Measurements from ENCODE around the gene MFSD6. TPM values are rescaled to one million over a fixed set of nuclear protein-coding genes. Genes with fewer than 3 reads are reported as not detected.
"Not testable (repeated sequence)": the region's sequence is repeated elsewhere in the genome, so short reads cannot be mapped to it uniquely, and the experiment has no call there.

Gene MFSD6
- total RNA-seq, 4 donors from 2014 or later: 81.2 to 157 (median 133) TPM

DNA sequence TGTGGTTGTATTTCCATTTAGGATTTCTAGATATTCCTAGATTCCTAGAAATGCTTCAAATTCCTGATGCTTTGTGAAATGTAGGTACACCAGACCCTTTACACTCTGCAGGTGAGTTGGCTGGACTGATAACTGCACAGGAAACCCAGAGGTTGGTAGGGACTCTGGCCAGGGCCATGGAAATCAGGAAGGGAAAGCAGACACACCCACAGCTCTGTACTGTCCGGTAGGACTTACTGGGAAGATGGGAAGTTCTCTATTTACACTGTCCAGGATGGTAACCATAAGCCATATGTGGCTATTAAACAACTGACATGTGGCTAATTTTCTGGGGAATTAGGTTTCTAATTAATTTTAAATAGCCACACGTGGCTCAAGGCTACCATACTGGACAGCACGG, 94.9 kb downstream of the MFSD6 start:
- DNase-seq: no peak
- WGBS, 2 donors: 83 to 95% methylated on average over 2 to 3 of the region's 3 CpGs
- TF ChIP-seq POLR2A (IDR thresholded peaks at IDR 0.05): no peak
- TF ChIP-seq, protein P1, sequence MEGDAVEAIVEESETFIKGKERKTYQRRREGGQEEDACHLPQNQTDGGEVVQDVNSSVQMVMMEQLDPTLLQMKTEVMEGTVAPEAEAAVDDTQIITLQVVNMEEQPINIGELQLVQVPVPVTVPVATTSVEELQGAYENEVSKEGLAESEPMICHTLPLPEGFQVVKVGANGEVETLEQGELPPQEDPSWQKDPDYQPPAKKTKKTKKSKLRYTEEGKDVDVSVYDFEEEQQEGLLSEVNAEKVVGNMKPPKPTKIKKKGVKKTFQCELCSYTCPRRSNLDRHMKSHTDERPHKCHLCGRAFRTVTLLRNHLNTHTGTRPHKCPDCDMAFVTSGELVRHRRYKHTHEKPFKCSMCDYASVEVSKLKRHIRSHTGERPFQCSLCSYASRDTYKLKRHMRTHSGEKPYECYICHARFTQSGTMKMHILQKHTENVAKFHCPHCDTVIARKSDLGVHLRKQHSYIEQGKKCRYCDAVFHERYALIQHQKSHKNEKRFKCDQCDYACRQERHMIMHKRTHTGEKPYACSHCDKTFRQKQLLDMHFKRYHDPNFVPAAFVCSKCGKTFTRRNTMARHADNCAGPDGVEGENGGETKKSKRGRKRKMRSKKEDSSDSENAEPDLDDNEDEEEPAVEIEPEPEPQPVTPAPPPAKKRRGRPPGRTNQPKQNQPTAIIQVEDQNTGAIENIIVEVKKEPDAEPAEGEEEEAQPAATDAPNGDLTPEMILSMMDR (IDR thresholded peaks at IDR 0.05): no peak
- Histone ChIP-seq H3K36me3 (peaks cover 0 to 87% (median 5%) of the 10 kb centered on the region in 3 donors), H3K27me3 (no peaks in the 10 kb centered on the region), H3K9me3 (no peaks in the 10 kb centered on the region), H3K27ac (peak overlapping the region in 1 of 4 donors; percentile 10), H3K4me3 (no peak overlapping the region), H3K4me1 (peaks cover 0 to 15% (median 0%) of the 10 kb centered on the region in 3 donors)
- intact Hi-C loops (cut with DNase I): no loop called here

DNA sequence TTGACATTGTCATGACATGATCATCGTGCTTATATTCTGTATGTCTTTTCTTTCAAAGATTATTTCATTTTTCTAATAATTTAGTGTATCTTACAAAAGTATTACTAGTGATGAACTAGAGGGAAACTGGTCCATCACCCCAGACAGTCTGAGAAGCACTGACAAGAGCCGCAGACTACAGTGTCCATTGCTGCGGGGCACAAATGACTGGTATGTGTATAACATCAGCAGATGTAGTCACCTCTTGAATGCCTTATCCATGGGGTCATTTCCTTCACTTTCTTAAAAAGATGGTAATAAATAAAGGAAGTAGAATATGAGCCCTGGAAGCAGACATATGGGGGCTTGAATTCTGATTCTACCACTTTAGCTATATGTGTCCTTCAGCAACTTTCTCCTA, 96.8 kb downstream of the MFSD6 start:
- no peak overlapping the region for H3K27ac ChIP-seq
- no peak for DNase-seq
- H3K27me3 ChIP-seq: no peaks in the 10 kb centered on the region
- H3K9me3 ChIP-seq: no peaks in the 10 kb centered on the region
- H3K4me3 ChIP-seq: no peak overlapping the region
- TF ChIP-seq, protein P1 (IDR thresholded peaks at IDR 0.05): no peak
- TF ChIP-seq POLR2A (IDR thresholded peaks at IDR 0.05): no peak
- peaks cover 0 to 87% (median 5%) of the 10 kb centered on the region in 3 donors for H3K36me3 ChIP-seq
- intact Hi-C loops (cut with DNase I): no loop called here
- H3K4me1 ChIP-seq: peaks cover 0 to 15% (median 0%) of the 10 kb centered on the region in 3 donors
- WGBS, 2 donors: 94 to 96% methylated on average over 3 of the region's 3 CpGs

DNA sequence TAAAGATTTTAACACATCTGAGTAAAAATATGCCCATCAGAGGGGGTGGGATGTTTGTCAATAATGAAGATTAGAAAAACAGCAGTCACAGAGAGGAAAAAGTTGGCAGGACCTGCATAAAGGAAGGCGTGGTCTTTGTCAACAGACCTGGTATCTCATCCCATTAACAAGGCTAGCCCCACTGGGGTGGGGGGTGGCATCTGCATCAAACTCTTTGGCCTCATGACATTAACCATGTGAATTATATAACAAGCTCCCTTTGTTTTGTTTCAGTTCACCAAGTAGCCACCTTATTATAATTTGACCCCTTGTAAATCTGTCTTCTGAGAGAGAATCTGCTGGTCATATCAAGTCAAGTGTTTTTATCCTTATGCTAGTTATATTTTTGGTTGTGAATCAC, 97.5 kb downstream of the MFSD6 start:
- Histone ChIP-seq H3K9me3 (no peaks in the 10 kb centered on the region), H3K4me3 (no peak overlapping the region), H3K36me3 (peaks cover 0 to 79% (median 5%) of the 10 kb centered on the region in 3 donors), H3K27ac (no peak overlapping the region), H3K4me1 (peaks cover 0 to 15% (median 0%) of the 10 kb centered on the region in 3 donors), H3K27me3 (no peaks in the 10 kb centered on the region)
- no peak for DNase-seq
- WGBS, 2 donors: 78 to 88% methylated on average over 1 of the region's 1 CpG
- TF ChIP-seq, protein P1 (IDR thresholded peaks at IDR 0.05): no peak
- TF ChIP-seq POLR2A (IDR thresholded peaks at IDR 0.05): no peak
- intact Hi-C loops (cut with DNase I): no loop called here

DNA sequence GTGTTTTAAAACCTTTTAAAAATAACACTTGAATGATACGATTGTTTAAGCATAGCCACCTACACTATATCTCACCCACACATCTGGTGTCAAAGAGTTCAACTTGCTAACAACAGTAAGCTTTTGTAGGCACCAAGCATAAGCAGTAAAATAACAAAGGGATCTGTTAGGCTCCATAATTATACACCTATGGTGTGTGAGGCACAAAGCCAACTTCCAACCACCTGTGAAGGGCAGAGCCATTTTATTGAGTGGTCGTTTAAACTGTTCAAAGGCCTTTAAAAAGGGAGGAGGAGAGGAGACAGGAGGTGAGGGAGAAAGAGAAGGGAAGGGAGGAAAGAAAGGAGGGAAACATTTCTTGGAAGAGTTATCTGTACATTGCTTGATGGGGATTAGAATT, 98.5 kb downstream of the MFSD6 start:
- H3K27me3 ChIP-seq: no peaks in the 10 kb centered on the region
- H3K9me3 ChIP-seq: no peaks in the 10 kb centered on the region
- H3K27ac ChIP-seq: peak overlapping the region in 2 of 4 donors; percentile 1 to 32
- DNase-seq: no peak
- intact Hi-C loops (cut with DNase I): no loop called here
- peaks cover 0 to 10% (median 0%) of the 10 kb centered on the region in 3 donors for H3K4me1 ChIP-seq
- H3K4me3 ChIP-seq: no peak overlapping the region
- 46 to 49% methylated on average over 2 of the region's 2 CpGs for WGBS, 2 donors
- H3K36me3 ChIP-seq: peaks cover 0 to 71% (median 5%) of the 10 kb centered on the region in 3 donors
- TF ChIP-seq, protein P1 (IDR thresholded peaks at IDR 0.05): no peak

DNA sequence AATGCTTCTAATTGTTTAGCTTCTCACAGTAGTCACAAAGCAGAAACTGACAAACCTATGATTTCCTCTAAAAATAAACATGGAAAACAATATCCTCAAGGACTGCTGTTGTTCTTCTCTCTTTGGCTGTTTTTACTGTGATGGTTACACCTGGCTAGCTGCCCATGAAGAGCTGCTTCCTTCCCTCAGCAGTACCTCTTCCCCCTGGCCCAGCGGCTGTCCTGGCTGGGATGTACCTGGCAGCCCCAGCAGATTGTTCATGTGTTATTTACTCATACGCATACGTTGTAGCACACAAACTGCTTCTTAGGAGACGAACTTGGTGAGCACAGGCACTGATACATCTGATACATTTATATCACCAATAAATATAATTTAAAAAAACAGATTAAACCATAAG, 99.0 kb downstream of the MFSD6 start:
- WGBS, 2 donors: 62 to 74% methylated on average over 4 of the region's 4 CpGs
- Histone ChIP-seq H3K4me1 (peaks cover 0 to 6% (median 0%) of the 10 kb centered on the region in 3 donors), H3K4me3 (no peak overlapping the region), H3K9me3 (no peaks in the 10 kb centered on the region), H3K36me3 (peaks cover 0 to 70% (median 5%) of the 10 kb centered on the region in 3 donors), H3K27me3 (no peaks in the 10 kb centered on the region), H3K27ac (peak overlapping the region in 2 of 4 donors; percentile 1 to 32)
- intact Hi-C loops (cut with DNase I): no loop called here
- DNase-seq: no peak
- TF ChIP-seq, protein P1 (IDR thresholded peaks at IDR 0.05): no peak
- TF ChIP-seq POLR2A (IDR thresholded peaks at IDR 0.05): no peak

DNA sequence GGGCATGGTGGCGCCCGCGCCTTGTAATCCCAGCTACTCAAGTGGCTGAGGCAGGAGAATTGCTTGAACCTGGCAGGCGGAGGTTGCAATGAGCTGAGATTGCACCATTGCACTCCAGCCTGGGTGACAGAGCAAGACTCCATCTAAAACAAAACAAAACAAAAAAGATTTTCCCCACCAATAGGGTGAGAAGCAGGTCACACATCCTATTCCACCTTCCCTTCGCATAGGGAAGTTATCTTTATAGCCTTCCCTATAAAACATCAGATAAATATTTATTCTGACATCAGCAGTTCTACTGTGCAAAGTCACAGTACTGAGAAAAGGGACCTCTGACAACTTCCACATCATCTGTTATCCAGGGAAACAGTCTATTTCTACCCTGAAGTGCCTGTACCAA, 101.7 kb downstream of the MFSD6 start:
- intact Hi-C loops (cut with DNase I); H3K27me3 ChIP-seq; H3K27ac ChIP-seq; DNase-seq; H3K4me1 ChIP-seq; H3K4me3 ChIP-seq; H3K9me3 ChIP-seq: not testable (repeated sequence)
- 91 to 94% methylated on average over 5 of the region's 5 CpGs for WGBS, 2 donors
- H3K36me3 ChIP-seq: peaks cover 0 to 42% (median 1%) of the 10 kb centered on the region in 3 donors

All from esophagus squamous epithelium (tissue), 5 donors.